Endothelial cell (in vitro differentiated cells): ENCODE measurements around the gene ARHGEF4. TPM values are rescaled to one million over a fixed set of nuclear protein-coding genes. Genes with fewer than 3 reads are reported as not detected.

Experiments
- DNase-seq: peaks from one replicate; pipeline ENCODE4 v3.0.0; 2021; ENCODE audit warnings: low spot score
- H3K27ac Mint-ChIP-seq: one replicate; pipeline ENCODE4 v1.8.0; 2021; ENCODE audit warnings: mixed read lengths, inconsistent platforms; ENCODE audit not compliant: unreplicated experiment
- H3K27me3 Mint-ChIP-seq: one replicate; pipeline ENCODE4 v1.8.0; 2021; ENCODE audit warnings: mild to moderate bottlenecking, moderate library complexity, mixed read lengths, inconsistent platforms; ENCODE audit not compliant: unreplicated experiment
- H3K36me3 Mint-ChIP-seq: one replicate; pipeline ENCODE4 v1.8.0; 2021; ENCODE audit warnings: mild to moderate bottlenecking, low read depth, mixed read lengths, inconsistent platforms; ENCODE audit not compliant: unreplicated experiment
- H3K4me1 Mint-ChIP-seq: one replicate; pipeline ENCODE4 v1.8.0; 2021; ENCODE audit warnings: mild to moderate bottlenecking, mixed read lengths, inconsistent platforms; ENCODE audit not compliant: unreplicated experiment
- H3K4me3 Mint-ChIP-seq: one replicate; pipeline ENCODE4 v1.8.0; 2021; ENCODE audit warnings: mild to moderate bottlenecking, mixed read lengths, inconsistent platforms; ENCODE audit not compliant: unreplicated experiment
- H3K9me3 Mint-ChIP-seq: one replicate; pipeline ENCODE4 v1.8.0; 2021; ENCODE audit warnings: mixed read lengths, inconsistent platforms; ENCODE audit not compliant: unreplicated experiment
- total RNA-seq: library from RNA; stranded (reverse); fragmentation: NEBNext Ultra II Directional; extraction: Animal tissue kit (Norgen Biotek cat#: 25700); gene quantifications from one replicate; pipeline ENCODE4 v1.2.1, GENCODE V29; 2021; ENCODE audit not compliant: unreplicated experiment
- TF ChIP-seq, protein P1 (sequence below): fragments of 200-600 bp; sonication (generic); IDR thresholded peaks from one replicate; pipeline ENCODE4 v1.5.0; 2021; ENCODE audit warnings: antibody characterized with exemption; ENCODE audit not compliant: unreplicated experiment

Gene ARHGEF4
- total RNA-seq, 1 donor from 2014 or later, result 10.3 TPM

DNA sequence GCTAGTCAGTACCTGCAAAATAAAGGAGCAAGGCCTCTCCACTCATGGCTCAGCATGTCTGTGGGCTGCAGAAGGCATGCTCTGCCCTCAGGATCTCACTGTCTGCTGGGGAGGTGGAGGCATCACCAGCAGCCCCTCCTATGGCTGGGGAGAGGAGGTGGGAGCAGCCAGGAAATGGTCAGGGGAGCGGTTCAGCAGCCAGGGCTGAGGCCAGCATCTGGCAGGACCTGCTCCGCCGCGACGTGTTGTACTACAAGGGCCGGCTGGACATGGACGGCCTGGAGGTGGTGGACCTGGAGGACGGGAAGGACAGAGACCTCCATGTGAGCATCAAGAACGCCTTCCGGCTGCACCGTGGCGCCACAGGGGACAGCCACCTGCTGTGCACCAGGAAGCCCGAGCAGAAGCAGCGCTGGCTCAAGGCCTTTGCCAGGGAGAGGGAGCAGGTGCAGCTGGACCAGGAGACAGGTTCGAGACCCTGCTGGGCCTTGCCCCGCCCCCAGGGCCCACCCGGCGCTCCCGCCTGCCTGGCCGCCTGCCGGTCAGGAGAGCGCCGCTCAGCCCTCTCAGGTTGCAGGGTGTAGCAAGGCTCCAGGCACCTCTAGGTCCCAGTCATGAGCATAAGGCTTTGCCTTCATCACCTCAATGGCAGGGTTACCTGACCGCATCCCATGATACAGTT, 207.5 kb downstream of the ARHGEF4 start:
- Mint-ChIP-seq H3K9me3 (no peaks in the 10 kb centered on the region), H3K27ac (no peak overlapping the region), H3K4me1 (peaks cover 8% of the 10 kb centered on the region), H3K36me3 (peaks cover 9% of the 10 kb centered on the region), H3K4me3 (no peak overlapping the region), H3K27me3 (peaks cover 3% of the 10 kb centered on the region)
- TF ChIP-seq, protein P1, sequence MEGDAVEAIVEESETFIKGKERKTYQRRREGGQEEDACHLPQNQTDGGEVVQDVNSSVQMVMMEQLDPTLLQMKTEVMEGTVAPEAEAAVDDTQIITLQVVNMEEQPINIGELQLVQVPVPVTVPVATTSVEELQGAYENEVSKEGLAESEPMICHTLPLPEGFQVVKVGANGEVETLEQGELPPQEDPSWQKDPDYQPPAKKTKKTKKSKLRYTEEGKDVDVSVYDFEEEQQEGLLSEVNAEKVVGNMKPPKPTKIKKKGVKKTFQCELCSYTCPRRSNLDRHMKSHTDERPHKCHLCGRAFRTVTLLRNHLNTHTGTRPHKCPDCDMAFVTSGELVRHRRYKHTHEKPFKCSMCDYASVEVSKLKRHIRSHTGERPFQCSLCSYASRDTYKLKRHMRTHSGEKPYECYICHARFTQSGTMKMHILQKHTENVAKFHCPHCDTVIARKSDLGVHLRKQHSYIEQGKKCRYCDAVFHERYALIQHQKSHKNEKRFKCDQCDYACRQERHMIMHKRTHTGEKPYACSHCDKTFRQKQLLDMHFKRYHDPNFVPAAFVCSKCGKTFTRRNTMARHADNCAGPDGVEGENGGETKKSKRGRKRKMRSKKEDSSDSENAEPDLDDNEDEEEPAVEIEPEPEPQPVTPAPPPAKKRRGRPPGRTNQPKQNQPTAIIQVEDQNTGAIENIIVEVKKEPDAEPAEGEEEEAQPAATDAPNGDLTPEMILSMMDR, result no peak
- DNase-seq, result no peak

DNA sequence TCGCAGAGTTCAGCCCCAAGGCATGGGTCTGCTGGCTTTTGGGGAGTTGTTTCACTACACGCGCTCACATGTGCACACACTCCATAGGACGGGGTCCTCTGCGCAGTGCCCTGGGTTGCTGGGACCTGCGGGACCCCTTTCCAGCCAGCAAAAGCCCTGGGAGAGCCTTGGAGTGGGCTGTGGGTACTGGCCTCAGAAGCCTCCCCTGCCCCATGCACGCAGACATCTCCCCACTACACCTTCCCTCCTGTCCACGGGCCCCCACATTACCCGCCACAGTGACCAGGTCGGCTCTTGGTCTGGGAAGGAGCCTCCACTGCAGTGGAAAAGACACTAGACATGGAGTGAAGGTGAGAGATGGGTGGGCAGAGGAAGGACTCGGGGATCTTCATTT, 208.0 kb downstream of the ARHGEF4 start:
- Mint-ChIP-seq H3K4me3 (no peak overlapping the region), H3K4me1 (peaks cover 8% of the 10 kb centered on the region), H3K9me3 (no peaks in the 10 kb centered on the region), H3K27me3 (peaks cover 3% of the 10 kb centered on the region), H3K36me3 (peaks cover 11% of the 10 kb centered on the region), H3K27ac (no peak overlapping the region)
- DNase-seq, result no peak
- TF ChIP-seq, protein P1, result no peak

DNA sequence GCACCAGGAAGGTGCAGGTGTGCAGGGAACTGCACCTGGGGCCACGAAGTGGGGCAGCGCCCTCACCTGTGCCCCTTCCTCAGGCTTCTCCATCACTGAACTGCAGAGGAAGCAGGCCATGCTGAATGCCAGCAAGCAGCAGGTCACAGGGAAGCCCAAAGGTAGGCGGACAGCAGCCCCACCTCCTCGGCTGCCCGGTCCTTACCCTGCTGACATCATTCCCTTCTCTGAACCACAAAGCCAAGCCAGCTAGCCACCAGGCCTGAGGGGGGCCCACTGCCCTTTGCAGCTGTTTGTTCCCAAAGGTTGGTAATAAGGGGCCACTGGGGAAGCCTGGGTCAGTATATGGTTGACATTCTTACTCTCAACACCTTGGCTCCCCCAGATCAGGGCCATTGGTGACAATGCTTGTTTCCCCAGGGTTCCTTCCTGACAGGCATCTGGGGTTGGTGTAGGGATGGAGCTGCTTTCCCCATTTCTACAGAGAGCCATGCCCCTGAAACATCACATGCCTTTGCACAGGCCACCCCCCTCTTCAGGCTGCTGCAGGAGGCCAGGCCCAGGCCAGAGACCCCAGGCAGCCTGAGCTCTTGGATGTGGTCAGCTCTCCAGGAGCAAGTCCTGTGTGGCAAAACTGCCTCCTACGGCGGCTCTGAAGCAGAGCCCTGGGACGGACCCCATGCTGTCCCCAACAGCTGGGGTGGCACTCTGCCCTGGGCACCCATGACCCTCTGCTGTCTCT, 208.7 kb downstream of the ARHGEF4 start:
- H3K4me1 Mint-ChIP-seq, result peaks cover 8% of the 10 kb centered on the region
- H3K4me3 Mint-ChIP-seq, result no peak overlapping the region
- peaks cover 16% of the 10 kb centered on the region for H3K36me3 Mint-ChIP-seq
- H3K27ac Mint-ChIP-seq, result no peak overlapping the region
- TF ChIP-seq, protein P1, result no peak
- peaks cover 2% of the 10 kb centered on the region for H3K27me3 Mint-ChIP-seq
- H3K9me3 Mint-ChIP-seq, result no peaks in the 10 kb centered on the region
- DNase-seq, result no peak

DNA sequence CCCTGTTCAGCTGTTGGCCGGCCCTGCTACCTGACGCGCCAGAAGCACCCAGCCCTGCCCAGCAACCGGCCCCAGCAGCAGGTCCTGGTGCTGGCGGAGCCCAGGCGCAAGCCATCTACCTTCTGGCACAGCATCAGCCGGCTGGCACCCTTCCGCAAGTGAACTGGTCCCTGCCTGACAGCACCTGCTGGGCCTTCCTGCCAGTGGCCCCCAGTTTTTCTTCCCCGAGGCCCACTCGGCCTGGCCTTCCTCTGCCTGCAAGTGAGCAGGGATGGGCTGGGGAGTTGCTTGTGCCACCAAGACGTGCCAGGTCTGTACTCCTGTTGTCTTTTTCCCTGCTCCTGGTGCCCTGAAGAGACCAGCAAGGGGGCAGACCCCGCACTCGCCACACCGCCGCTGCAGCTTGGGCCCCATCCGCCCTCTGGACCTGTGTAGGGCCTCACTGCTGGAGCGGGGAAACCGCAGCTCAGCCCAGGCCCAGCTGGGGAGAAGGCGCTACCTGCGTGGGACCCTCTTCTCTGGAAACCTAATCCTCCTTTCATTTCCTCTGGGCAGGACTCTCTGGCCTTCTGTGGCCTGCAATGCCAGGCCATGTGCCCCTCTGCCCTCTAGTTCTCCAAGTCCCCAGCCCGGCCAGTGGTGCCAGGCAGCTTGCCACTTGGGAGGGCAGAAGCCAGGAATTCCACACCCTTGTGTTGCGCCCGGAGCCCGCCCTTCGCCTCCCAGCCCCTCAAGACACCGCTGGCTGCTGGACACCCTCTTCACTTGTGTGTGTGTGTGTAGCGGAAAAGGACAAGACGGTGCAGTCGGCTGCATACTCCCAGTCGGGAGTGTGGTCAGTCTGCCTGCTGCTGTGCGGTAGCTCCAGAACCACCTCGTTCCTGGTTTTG, 209.6 kb downstream of the ARHGEF4 start:
- H3K27ac Mint-ChIP-seq, result no peak overlapping the region
- H3K36me3 Mint-ChIP-seq, result peaks cover 20% of the 10 kb centered on the region
- H3K4me3 Mint-ChIP-seq, result no peak overlapping the region
- no peaks in the 10 kb centered on the region for H3K9me3 Mint-ChIP-seq
- TF ChIP-seq, protein P1, result no peak
- DNase-seq, result no peak
- peaks cover 2% of the 10 kb centered on the region for H3K27me3 Mint-ChIP-seq
- peaks cover 6% of the 10 kb centered on the region for H3K4me1 Mint-ChIP-seq
